GM18508 (cell line): Measurements from ENCODE around the gene EVA1A.

Experiments used
- ATAC-seq: cut with Tn5 transposase; IDR thresholded peaks from one replicate; pipeline ENCODE4 v1.9.1; 2021; ENCODE audit warnings: moderate number of reproducible peaks; ENCODE audit not compliant: insufficient read depth, unreplicated experiment

Gene EVA1A

DNA sequence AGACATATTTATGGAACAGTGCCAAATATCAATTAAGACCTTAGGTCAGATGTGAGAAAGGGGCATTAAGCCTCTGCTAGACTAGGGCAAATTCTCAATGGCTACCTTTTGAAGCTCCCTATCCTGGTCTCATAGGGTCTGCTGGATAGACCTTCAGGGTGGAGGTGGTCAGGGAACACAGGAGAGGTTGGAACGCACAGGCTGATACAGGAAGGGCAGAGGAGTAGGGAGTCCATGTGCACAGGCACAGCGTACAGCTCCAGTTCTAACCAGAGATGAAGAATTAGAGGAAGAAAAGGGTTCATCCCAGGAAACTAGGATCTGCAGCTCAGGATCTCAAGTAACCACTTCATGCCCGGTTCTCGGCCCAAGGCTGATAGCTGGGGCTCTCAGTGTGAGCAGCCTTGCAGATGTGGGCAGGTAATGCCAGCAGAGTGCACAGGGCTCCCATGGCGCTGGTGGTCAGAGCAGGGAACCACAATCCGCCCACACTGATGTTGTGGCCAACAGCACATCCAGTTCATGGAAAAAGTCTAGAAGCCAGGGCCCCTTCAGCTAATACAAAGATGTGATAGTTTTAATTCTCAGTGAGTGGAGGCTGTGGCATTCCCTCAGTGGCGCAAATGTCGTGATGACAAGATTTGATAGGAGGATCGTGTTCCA lies 3.4 kb upstream of the EVA1A start:
- ATAC-seq, result no peak

DNA sequence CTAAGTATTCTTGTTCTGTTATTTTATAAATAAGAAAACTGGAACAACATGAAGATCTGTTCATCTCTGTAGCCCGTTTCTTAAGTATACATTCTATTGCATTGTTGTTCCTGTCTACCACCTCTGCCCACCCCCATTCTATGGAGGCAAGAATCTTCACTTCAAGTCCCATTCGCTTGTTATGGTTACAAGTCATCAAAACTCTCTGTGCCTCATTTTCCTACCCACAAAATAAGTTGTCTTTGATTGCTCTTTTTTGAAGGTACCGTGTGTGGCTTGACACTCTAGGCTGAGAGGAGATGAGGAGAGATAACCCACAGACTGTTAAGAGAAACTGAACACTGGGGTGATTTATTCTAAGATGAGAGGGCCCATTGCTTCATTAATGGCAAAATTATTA lies 2.9 kb upstream of the EVA1A start:
- ATAC-seq, result no peak

- no peak for ATAC-seq
These were observed 1.8 kb upstream of the EVA1A start for GRCh38 chr2:75562513-75562864.

DNA sequence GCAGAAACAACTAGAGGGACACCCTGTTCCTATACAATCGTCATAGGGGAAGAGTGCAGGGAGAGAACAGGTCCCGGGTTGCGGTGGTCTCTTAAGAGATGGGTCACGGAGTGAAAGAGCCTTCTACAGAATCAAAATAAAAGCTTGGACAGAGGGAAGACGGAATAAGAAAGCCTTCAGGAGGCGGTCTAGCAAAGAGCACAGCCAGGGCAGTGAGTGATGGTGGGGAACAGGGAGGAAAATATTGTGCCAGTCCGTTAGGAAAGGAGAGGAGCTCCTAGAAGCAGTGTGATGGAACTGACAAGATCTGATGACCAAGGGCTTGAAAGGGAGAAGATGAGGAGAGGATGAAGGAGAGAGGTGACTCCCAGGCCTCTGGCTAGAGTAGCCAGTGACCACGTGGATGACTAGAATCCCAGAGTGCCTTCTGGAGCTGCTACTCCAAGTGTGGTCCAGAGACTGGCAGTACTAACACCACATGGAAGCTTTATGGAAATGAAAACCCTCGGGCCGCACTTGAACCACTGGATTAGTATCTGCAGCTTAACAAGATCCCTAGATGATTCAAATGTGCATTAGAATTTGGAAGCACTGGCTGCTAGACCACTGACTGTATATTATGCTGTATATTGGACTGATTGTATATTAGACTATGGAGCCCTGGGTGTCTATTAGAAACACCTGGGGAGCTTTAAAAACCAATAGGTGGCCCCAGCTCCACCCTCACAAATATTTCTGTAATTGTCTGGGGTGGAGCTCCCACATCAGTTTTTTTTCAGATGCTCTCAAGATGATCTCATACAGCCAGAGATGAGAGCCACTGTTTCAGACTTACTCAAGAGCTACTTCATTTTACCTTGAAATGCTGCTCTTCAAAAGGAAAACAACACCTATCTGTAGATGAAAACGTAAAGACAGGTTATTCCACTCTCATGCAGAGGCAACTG lies 1.1 kb upstream of the EVA1A start:
- no peak for ATAC-seq

- ATAC-seq, result no peak
These were observed 544 bp downstream of the EVA1A start for GRCh38 chr2:75560022-75560767.

DNA sequence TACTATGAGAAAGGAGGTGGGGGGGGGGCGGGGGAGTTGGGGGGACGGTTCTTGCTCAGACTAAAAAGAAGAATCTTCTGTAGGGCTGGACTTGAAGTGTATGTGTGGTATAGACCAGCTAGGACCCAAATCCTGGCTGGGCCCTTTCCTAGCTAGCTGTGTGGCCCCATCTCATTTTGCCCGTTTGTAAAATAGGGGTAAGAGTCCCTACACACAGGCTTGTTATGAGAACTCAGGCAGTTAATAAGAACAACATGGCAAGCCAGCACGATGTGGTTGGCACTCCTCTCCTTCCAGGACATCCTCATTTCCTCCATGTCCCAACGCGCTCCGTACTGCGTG lies 1.1 kb downstream of the EVA1A start:
- ATAC-seq, result no peak

- ATAC-seq, result no peak
These were observed 1.7 kb downstream of the EVA1A start for GRCh38 chr2:75558786-75559679.

DNA sequence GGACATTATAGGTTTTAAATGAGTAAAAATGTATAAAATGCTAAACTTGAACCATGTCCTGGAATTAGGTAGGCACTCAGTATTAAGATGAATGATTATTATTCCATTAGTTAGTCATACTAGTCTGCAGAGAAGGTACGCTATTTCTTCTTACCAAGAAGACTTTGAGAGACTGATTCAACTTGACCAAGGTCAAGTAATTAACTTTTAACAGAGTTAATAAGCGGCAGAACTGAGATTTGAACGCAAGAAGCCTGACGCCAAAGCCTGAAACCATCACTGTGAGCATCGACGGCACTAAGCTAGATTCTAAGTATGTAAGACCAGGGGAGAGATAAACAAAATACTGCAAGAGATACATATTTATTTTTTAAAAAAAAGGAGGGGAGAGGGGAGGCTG lies 2.6 kb downstream of the EVA1A start:
- no peak for ATAC-seq

- no peak for ATAC-seq
These were observed 3.1 kb downstream of the EVA1A start for GRCh38 chr2:75557474-75558133.

DNA sequence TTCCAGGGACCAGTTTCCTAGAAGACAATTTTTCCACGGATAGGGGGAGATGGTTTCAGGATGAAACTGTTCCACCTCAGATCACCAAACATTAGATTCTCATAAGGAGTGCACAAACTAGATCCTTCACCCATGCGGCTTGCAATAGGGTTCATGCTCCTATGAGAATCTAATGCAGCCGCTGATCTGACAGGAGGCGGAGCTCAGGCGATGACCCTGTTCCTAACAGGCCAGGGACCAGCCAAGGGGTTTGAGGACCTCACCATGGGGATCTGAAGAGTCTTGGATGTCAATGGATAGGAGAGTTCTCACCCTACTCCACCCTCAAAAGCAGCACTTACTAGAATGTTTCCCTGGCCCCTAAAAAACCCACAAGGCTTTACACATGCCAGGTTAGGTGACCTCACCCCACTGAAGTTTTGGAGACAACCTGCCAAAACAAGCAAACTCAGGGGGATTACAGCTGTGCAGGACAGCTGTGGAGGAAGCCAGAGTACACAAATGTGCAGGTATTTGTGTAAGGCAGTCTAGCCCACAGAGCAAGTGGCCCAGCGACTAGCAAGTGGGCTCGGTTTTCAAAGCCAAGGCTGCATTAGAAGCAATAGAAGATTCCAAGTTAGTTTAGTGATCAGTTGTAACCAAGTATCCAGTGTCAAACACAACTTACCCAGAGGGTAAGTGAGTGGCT lies 3.9 kb downstream of the EVA1A start:
- no peak for ATAC-seq

DNA sequence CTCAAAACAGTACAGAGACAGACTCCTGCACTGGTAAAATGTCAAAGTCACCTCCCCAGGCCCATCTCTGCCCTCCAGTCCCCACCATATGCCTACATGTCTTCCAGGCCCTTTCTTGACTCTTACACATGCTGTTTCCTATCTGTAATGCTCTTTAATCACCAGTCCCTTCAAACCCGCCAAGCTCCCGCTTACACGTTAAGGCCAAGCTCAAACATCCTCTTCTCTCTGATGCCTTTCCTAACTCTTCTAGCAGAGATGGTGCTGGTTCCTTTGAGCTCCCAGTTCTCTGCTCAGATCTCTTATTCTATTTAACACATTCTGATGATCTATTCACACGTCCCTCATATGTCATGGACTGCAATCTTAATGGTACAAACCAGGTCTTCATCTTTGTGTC lies 5.0 kb downstream of the EVA1A start:
- ATAC-seq, result no peak

DNA sequence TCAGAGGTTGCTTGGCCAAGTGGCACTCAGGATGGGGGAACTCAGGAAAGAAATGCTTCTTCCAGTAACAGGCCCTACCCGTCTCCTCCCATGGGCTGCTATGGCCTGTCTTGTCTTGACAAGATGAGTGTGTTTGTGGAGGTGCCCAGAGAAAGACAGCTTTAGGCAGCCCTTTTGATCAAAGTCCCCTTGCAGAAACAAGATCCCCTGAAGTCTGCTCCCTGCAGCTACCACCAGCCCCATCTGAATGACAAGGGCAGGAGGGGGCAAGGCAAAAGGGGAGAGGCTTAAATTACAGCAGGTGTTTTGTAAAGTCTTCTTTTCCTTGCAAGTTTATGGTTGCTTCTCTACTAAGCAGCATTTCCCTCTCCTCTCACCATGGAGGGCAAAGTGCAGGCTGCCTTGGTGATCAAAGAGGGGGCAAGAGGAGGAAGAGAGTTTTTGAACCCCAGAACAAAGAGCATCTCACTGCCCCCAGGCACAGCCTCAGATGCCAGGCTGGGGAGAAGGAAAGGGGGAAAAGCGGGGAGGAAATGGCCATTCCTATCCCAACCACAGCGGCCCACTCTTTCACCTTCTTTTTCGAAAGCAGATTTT lies 6.7 kb downstream of the EVA1A start:
- ATAC-seq, result no peak

GRCh38 chr2:75552222-75552621 lies 8.5 kb downstream of the EVA1A start:
- ATAC-seq, result no peak

DNA sequence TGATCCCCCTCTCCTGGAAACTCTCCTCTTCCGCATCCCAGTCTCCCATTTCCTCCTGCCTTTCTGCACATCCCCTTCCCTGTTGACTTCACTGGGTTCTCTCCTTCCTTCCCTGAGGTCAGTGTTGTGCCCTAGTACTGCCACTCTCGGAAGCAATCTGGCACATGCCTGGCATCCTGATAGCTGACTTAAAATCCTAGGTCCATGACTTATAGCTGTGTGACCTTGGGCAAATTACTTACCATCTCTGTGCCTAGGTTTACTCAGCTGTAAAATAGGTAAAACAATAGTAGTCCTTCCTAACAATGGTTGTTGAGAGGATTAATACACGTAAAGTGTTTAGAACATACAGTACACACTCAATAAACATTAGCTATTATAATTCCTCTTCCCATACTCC lies 9.3 kb downstream of the EVA1A start:
- no peak for ATAC-seq

- no peak for ATAC-seq
These were observed 11.1 kb downstream of the EVA1A start for GRCh38 chr2:75549401-75550253.

DNA sequence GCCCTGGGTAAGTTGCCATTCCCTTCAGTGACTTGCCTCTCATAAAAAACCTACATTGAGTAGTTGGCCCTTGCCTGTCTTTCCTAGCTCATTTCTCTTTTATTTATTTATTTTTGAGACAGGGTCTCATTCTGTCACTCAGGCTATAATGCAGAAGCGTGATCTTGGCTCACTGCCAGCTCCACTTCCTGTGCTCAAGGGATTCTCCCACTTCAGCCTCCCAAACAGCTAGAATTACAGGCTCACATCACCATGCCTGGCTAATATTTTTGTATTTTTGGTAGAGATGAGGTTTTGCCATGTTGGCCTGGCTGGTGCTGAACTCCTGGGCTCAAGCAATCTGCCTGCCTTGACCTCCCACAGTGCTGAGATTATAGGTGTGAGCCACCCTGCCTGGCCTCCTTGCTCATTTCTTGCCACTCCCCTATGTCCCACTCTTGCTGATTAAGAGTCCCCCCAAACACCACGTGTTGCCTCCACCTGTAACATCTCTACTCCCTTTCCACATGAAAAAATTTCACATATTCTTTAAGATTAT lies 12.6 kb downstream of the EVA1A start:
- no peak for ATAC-seq

DNA sequence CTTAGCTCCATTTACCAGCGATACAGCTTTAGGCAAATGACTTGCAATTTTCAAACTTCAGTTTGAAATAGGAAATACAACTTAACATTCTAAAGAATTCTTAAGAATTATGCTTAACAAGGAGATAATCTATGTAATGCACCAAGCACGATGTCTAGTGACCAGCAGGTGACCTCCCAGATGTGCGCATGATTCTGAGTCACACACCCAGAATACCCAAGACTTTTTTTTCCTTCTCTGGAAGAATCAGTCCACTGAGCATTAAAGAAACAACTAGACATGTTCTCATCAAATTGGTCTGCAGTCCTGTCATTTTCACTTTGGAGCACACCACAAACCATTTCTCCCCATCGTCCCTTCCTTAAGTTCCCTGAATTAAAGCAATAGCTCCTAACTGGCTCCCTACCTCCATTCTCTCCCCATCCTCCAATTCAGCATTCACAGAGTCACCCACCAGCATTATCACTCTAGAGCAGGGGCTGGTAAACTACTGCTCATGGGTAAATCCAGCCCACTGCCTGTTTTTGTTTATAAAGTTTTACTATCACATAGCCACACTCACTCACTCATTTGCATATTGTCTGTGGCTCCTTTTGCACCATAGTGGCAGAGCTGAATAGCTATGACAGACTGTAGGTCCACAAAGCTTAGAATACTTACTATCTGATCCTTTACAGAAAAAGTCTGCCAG lies 13.2 kb downstream of the EVA1A start:
- ATAC-seq, result no peak
